ENCODE data around the gene PCAT7.

PCAT7 gene

GRCh38 chr9:94606646-94607422 is 52.0 kb downstream of the PCAT7 start:
- DNase-seq = no peak

GRCh38 chr9:94607423-94607691 is 52.5 kb downstream of the PCAT7 start:
- no peak for DNase-seq

GRCh38 chr9:94610181-94610606 is 55.3 kb downstream of the PCAT7 start:
- no peak for DNase-seq

GRCh38 chr9:94611638-94612068 is 56.8 kb downstream of the PCAT7 start:
- peak in 1 of 4 experiments; percentile 22 for DNase-seq

DNA sequence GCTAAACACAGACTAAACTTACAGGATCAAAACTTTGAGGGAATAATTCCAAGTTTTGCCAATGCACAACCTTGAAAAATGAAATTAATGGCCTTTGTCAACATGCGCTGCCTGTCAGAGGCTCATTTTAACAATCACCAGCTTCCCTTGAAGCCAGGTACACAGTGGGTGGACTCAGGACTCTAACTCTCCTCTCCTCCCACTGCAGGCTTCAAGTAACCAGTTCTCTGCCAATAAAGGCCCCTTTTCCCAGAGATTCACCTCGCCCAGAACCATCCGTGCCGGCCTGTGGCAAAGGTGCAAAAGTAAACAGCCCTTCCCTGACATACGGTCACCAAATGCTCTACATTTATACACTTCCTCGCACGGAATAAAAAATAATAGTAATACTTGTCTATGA is 57.2 kb downstream of the PCAT7 start:
- no peak for DNase-seq

DNA sequence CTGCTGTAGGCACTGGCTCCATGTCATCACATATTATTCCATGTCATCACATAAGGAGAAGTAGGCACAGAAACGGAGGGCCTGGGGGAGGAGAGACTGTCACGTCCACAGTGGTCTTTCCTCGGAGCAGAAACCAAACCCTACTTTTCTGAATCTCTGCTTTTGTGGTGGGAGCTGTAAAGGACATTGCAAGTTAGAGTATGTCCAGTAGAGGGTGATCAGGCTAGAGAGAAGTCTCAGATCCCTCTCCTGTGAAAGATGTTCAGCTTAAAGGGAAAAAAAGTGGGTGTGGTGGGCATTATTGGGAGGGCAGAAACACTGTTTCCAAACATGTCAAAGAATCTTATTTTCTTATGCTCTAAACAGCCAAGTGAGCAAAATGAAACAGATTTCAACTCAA is 58.1 kb downstream of the PCAT7 start:
- DNase-seq = no peak

DNA sequence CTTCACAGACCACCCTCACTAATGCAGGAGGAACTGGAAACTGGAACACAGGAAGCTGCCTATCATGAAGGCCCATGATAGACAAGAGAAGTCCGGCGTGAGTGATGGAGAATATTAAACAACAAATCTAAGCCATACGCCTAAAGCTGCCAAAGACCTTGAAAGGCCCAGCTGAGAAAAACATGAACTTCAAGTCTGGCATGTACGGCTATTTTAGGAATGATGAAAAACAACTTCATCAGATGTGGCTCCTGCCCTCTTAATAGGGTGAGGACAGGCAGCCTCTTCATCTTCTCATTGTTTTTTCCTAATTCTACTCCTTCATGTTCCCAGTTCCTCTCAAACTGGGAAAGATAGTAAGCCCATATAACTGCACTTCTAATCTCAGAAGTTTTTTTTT is 64.1 kb downstream of the PCAT7 start:
- DNase-seq = no peak
